GM11168 (cell line): ENCODE results near the gene PARD3.
"Not testable (repeated sequence)": the region's sequence is repeated elsewhere in the genome, so short reads cannot be mapped to it uniquely, and the experiment has no call there.

Source experiments
- in situ Hi-C: fragments of 300-500 bp; cut with MboI; formaldehyde crosslinking; loops from one replicate; pipeline ENCODE4 v1.12.0; 2022; ENCODE audit warnings: low sequenced_read_pairs; ENCODE audit not compliant: unreplicated experiment

Gene PARD3

DNA sequence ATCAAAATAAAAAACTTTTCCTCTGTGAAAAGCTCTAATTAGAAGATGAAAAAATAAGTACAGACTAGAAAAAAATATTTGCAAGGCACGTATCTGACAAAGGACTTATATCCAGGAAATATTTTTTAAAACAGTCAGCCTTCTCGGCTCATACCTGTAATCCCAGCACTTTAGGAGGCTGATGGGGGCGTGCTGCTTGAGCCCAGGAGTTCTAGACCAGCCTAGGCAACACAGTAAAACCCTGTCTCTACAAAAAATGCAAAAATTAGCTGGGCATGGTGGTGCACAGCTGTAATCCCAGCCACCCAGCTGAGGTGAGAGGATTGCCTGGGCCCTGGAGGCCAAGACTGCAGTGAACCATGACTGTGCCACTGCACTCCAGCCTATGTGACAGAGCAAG lies 542.8 kb downstream of the PARD3 start:
- in situ Hi-C loops = no loop called here

DNA sequence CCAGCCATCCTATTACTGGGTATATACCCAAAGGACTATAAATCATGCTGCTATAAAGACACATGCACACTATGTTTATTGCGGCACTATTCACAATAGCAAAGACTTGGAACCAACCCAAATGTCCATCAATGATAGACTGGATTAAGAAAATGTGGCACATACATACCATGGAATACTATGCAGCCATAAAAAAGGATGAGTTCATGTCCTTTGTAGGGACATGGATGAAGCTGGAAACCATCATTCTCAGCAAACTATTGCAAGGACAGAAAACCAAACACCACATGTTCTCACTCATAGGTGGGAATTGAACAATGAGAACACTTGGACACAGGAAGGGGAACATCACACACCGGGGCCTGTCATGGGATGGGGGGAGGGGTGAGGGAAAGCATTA lies 546.7 kb downstream of the PARD3 start:
- in situ Hi-C loops = not testable (repeated sequence)

DNA sequence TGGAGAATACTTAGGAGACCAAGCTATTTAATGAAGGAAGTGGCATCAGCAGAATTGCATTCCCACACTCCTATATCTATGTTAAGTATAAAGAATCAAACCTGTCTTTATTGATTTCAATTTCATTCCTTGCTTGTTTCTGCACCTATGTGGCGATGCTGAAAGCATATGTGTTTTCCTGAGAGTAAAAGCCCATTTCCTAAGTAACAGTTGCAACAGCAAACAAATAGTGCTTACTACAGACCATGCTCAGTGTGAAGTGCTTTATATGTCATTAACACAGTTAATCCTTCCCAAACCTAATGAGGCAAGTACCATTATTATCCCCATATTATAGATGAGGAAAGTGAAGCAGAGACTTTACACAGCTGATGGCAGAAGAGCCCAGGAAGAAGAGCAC lies 552.1 kb downstream of the PARD3 start:
- in situ Hi-C loops = no loop called here

DNA sequence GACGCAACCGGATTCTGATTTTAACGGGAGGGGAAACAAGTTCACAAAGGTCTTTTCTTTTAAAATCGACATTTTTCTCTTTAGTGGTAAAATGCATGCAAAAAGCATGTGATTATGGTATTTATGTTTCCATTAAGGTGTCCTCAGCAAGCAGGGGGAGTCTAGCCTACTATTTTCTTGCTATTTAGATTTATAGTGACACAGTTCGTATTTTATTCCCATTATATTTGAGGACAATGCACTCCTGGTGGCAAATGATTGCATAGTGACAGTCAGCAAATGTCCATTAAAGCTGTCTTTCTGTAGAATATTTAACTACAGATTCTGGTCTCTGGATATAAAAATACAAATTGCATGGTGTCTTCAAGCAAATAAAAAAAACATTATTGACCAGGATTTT lies 554.2 kb downstream of the PARD3 start:
- in situ Hi-C loops = no loop called here

DNA sequence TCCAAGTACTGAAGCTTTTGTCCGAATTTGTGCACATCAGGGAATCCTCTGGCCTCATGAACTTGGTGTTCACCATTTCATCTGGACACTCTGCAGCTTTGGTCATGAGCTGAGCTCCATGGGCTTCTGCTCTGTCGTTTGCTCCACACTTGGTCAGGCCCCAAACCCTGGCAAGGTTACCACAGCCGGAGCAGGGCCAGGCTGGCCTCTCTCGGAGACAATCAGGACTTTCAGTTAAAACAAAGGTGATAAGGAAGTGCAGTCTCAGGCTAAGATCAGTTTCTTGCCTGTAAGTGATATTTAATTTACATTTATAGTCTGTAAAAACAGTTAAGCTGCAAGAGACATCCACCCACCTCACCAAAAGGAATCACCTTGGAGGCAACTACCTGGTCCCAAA lies 558.9 kb downstream of the PARD3 start:
- in situ Hi-C loops = no loop called here

DNA sequence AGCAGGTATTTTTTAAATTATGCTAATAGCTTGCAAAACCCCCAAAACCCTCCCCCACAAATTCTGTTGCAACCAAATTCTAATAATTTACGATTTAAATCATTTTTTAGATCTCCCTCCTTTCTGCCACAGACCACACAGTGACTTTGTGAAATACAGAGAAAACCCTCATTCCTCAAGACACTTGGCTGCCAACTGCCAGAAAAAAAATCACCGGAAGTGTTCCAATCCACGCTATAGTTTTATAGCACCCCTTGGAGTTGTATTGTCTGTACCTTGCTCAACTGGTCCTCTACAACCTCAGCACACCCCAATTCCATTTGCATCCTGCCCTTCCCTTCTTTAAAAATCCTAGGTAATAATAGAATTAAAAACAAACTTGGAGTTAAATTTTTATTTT lies 560.1 kb downstream of the PARD3 start:
- in situ Hi-C loops = no loop called here

DNA sequence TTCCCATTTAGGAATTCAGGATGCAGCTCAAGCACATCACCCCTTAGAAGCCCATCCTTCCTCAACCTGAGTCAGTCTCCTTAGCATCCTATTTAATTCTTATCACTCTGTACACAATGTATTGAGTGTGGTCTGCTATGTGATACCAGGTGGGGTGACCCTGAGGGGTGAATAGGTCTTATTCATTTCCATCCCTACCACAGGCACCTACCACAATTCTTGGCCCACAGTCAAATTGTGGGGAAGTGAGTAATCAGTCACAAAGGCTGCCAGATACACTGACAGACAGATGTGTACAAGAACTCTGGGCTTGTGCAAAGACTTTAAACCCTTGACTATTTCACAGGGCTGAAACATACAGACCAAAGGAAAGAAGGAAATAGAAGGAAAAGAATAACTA lies 560.5 kb downstream of the PARD3 start:
- in situ Hi-C loops = no loop called here

DNA sequence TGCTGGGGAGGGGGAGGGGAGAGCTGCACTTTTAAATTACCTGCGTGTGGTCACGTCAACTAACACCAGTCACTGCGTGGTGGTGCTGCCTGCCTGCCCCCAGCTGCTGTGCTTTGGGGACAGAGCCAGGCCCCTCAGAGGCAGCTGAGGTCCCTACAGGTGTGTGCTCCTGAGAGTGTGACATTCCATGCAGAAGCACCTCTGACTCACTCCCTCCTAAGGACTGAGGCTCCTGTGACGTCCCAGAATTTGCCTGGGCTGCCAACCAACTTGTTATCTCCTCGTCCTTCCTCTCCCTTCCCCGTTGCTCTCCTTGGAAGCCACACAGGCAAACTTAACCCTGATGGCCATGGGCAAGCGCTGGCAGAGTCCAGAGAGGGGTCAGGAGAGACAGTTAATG lies 563.0 kb downstream of the PARD3 start:
- in situ Hi-C loops = no loop called here

DNA sequence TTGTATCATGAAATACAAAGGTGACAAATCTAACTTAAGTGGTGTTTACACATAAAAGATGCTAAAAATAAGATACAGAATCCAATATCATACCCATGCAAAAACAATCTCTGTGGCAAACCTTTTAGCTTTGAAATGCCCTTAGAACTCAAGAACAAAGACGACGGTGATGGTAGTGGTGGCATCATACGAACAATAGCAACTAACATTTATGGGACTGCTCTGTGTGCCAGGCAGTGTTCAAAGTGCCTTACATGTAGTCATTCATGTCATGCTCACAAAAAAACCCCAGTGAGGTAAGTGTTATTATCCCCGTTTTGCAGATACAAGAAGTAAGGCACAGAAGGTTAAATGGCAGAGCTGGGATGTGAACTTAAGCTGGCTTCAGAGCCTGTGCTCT lies 563.9 kb downstream of the PARD3 start:
- in situ Hi-C loops = no loop called here

DNA sequence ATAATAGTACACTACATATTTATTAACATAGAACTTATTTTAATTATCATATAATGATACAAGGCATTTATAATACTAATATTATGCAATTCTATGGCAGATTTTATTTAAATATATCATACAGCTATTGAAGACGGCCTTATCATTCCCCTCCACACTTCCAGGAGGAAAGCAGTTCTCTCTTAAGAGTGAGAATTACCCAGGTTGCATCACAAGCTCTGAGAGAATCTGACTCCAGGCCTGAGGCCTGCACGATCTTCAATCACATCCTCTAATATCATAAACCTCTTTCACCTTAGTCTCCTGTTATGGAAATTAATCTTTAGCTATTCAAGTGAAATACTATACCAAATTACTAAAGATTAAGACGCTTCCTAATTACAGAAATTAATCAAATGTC lies 564.4 kb downstream of the PARD3 start:
- in situ Hi-C loops = no loop called here

DNA sequence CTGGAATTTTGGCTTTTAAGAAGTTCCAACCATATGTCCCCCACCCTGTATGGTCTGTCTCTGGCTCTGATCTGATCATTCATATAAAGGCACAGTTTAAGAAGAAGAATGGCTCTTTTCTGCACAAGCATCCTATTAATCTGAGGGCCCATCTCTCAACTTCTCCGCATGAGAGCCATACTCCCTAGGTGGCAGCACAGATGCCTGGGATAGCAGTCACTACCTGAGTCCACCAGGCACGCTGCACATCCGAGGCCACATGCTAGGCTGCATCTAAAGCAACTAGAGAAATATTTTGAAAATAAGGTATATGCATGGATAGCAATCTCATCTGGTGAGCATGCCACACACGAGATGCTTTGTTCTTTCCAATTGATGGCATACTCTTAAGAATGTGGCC lies 565.5 kb downstream of the PARD3 start:
- in situ Hi-C loops = no loop called here

DNA sequence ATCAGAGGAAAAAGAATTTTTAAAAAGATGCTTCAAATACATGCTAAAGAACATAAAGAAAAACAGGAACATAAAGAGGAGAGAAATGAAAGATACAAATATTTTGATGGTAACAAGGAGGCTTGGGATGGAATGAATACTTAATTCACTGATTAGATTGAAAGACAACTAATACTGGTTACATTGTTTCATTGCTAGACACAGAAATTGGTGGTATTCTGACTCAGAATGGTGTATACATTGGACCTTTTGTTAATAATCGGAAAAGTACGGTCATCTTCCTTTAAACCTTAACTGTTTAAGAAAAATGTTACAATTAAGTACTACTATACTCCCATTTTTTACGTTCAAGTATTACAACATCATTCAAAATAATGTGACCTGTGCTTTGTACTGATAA lies 567.5 kb downstream of the PARD3 start:
- in situ Hi-C loops = no loop called here

DNA sequence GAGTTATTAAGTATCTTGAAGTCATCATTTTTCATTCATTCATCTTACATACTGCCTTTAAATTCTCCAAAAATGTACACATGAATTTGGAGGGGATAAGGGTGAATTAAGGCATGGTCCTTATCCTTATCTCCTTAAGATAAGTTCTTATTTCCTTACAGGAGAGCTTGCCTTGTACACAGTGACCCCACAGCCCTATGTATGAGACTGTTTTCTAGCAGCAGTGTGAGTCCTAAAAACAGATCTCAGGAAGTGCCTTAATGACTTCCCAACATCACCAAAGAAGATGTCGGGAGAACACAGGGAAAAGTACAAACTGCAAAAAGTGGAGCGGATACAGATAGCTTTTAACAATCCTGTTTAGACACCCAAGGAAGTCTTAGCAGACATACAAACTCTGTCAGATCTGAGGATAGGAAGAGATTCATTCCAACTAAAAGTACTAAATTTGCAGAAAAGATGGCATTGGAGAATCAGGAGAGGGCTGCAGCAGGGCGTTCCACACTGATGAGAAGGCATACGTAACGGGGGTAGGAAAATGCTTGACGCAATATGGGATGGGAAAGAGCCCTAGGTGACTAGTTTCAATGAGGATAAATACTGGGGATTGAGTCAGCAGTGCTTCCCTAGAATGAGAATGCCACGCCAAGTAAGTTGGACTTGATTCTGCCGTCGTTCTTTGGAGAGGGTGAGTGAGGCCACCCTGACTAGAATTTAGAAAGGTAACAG lies 570.2 kb downstream of the PARD3 start:
- in situ Hi-C loops = no loop called here

DNA sequence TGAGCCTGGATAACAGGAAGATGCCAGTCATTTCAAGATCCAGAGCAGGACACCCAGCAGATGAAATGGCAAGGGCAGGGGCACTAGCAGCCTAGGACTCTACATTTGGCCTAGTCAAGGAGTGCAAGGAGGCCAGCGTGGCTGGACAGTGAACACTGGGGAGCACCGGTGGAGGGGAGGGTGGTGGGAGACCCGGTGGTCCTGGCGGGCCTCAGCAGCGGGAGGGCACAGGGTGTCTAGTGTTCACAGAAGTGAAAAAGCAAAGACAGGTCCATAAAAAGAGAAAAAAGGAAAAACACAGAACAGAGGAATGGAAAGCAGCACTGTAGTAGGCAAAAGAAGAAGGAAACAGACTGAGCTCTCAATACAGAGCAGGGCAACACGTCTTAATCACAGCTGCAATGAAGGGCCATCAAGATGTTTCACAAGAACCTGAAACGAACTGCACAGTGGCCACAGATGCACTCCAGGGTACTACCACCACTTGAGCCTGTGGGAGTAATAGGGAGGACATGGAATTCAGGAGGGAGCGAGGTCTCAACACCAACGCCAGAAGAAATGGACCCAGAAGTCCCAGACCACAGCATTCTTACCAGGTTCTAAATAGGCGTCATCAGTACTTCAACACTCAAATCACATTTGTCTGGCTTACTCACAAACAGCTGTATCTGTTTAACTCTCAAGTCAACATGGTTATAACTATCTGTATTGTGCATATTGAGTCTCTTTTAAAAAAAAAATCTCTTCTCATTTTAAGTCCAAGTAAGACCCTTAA lies 573.7 kb downstream of the PARD3 start:
- in situ Hi-C loops = no loop called here

DNA sequence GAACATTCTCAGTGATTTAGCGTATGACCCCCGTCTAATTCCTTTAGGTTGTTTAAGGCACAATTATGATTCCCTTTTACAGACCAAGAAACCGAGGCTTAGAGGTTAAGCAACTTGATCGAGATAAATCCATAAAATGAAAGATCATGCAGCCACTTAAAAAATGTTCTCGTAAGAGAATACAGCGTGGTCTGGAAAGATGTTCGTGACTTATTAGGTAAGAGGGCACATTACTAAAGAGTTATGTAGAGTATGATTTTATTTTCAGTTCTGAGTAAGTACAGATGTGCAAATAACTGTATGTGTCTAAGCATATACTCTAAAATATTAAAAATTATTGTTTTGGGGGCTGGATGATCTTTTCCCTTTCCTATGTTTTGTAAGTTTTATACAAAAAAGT lies 575.1 kb downstream of the PARD3 start:
- in situ Hi-C loops = no loop called here

DNA sequence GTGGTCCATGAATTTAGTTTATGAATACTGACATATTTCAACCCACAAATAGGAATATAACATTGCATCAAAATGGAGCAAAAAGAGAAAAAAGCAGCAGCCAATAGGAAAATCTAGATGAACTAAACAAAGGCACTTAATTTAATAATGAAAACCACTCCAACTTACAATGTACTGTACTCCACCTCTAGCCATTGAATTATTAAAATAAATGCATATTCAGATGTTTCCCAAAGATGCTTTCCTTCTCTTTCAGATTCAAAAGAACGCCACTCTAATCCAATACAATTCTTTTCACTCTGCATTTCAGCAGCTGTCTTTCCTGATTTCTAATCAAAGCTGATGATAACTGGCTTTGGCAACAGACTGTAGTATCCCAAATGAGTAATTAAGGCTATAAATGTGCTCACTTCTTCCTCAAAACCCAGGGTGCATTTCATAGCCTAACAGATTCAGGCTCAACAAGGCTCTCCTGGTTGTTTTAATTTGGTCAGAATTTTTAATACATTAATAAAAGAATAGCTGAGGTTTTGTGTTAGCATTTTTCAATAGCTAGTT lies 577.1 kb downstream of the PARD3 start:
- in situ Hi-C loops = no loop called here

DNA sequence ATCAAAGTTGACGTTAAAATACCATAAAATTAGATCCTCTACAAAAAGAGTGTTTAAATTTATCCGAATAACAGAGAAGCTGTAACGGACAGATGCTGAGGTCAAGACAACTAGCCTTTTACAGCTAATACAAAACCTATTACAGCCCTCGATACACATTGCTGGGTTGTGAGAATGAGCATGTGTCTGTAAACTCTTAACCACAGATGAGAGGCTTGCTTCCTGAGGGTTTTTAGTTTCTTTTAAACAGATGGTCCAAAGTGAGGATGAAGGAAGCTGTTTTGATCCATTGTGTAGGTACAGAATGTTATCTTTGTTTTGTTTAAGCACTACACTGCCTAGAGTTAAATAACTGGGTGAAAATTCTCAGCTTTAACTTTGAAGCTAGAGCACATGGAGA lies 578.2 kb downstream of the PARD3 start:
- in situ Hi-C loops = no loop called here

DNA sequence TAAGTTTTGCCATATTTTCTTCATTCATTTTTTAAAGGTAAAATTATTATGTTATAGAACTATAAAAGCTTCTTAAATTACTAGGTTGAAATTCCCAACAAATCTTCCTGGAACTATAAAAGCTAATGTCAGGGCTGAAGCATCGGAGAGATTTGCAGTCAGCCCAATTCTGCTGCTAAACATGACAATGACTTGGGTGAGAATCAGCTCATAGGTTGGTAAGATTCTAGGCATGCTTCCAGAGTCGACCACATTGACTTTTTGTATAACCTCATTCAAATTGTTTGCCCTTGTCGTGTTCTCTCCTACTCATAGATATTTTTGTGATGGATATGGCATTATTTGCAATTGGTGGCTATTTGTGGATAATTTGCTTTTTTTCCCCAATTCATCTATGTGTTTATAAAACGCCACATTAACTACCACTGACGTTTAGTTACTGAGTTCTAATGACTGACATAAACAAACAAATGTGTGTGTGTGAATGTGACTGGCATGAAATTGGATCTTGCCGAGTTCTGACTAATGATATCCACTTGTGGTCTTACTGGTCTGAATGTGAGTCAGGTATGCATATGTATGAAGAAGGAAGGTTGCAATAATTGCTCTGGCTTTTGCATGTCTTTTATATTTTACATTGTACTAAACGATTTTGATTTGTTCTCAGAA lies 579.8 kb downstream of the PARD3 start:
- in situ Hi-C loops = no loop called here

DNA sequence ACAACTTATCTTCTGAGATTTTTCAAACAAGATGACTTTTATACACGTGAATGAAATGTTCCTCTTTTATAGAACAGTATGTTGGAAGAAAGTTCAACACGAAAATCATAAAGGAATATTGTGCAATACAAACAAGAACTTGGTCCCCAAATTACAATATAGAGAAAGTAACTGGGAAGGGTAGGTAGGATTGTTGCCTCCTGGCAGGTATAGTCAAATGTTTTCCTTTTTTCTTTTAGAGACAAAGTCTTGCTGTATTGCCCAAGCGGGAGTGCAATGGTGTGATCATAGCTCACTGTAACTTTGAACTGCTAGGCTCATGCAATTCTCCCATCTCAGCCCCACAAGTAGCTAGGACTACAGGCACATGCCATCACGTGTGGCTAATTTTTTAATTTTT lies 582.6 kb downstream of the PARD3 start:
- in situ Hi-C loops = no loop called here

DNA sequence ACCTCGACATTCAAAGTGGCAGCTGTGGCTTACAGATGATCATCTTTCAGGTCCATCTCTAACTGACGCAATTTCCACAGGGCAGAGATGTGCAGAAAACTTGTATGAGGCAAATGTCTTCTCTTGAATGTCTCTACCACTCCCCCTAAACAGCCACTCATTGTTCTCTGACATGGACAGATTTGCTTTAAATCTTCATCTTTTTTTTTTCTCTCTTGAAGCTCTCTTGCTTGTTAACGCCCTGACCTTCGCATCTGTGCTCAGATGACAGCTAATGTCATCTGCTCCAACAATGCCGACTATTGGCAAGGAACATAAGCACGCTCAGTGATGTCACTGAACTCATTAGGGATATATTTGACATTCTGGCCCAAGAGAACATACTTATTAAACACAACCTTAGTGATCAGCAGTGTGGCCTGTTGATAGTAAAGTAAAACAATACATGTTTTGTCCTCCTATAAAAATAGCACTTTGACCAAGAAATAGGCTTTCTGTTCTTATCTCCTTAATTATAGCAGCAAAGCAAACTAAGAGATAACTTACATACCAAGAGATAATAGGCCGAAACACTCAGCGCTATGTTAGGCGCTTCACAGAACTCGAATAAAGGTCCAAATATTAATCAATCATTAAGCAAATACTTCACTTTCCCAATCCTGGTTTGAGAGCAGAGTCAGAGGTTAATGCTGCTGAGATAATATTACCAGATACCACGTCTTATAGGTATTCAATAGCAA lies 583.5 kb downstream of the PARD3 start:
- in situ Hi-C loops = no loop called here
